NCI-H526 treated with DMSO at 0.1 percent for 48 hours (cell line): ENCODE results near the gene AQP6.
A peak's percentile ranks its signal among the peaks of the same experiment; 100 is the strongest.

Experiments used
- DNase-seq: peaks from one replicate; lab custom pipeline; 2025; lab: John Stamatoyannopoulos, UW

The AQP6 gene

DNA sequence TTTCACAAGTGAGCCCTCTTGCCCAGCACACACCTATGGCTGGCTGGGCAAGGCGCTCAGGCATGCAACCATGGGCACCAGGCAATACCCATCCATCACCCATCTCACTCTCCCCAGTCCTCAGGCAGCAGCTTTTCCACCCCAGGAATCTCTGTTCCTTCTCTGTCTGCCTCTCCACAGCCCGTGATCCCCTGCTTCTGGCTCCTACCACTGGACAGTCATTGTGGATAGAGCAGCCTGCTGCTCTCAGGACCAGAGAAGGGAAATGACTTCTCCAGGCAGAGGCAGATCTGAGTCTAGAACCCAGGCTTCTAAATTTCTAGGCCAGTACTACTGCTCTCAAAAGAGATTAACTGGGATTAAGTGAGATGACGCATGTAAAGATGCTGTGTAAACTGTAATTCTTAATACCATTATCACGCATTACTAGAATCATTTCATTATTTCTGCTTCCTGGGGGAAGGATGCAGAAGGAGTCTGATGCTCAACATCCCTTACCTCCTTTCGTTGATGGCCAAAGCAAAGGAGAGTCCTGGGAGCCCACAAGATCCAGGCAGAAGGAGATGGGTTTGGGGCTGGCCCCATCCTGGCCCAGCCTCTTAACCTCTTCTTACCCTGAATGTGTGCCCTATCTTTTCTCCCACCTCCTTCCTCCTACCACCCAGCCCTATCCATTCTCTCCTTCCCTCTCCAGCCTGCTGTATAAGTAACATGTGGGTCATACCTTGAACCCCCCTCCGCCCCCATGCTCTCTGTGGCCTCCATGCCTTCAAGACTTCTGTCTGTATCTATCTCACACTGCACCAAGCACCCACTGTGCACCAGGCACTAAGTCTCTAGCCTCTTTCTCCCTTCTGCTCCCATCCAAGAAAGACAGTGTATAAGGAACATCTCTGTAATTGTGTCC lies 15.8 kb upstream of the AQP6 start:
- no peak for DNase-seq

DNA sequence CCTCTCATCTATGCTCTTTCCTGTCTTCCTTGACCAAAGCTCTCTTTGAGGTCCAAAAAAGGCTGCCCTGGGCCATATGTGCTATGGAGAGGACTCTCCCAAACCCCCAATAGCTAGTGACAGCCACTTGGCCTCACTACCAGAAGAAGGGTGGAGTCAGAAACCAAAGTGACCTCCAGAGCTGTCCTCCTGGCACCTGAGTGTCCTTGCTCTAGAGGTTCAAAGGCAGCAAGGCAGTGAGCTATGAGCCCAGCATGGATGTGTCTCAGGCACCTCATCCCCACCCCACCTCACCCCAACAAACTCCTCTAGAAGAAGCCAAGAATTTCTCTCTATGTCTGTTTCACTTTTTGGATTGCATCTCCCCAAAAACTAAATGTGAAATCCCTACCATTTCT lies 15.2 kb upstream of the AQP6 start:
- no peak for DNase-seq

DNA sequence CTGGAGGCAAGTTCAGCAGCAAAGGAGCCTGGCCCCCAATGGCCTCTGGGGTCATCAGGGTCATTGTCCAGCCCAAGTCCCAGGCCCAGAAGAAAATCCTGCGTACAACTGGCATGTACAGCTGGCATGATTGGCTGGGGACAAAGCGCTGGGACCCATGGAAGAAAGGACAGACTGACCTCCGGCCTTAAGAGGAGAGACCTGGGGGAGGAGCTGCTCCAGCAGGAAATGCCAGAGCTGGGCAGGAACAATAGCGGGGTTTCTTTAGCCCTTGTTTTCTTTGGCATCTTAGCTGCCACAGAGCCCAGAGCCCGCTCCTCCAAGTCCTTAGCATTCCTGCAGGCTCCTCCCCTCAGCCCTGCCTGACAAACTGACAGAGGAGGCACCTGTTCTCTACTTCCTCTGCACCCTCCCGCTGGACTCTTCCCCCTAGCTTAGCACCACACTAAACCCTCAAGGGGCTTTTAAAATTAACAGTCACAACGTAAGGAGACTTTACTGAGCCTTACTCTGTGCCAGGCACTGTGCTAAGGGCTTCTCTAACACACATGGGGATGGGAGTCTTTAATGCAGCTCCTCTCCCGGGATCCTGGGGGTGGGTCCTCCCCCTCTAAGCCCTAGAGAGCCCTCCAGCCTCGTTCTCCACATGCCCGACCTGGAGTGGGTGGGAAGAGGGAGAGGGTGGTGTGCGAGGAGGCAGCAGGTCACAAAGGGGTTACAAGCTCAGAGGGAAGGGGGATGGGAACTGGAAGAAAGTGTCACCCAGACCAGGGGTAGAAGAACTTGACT lies 12.9 kb upstream of the AQP6 start:
- DNase-seq: no peak

DNA sequence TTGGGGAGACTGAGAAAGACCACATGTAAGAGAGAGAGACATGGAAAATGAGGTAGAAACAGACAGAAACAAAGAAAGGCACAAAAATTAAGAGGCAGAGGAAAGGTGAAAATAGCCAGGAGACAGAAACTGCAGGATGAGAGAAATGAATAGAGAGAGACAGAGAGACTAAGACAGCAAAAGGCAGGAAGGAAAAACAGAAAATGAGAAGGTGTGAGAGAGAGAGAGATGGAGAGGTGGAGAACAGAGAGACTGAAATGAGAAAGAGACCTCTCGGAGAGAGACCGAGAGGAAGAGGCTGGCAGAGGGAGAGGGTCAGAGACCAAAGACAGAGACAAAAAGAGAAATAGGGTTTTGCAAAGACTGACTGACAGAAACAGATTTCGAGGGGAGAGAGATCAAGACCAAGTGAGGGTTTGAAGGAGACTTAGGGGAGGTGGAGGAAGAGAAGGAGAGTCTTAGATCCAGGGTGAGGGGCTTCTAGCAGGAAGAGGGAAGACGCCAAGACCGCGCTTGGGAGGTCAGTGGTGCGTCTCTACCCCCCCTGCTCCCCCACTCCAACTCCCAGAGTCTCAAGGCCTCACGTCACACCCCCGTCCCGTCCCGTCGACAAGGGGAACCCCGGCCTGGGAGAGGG lies 12.2 kb upstream of the AQP6 start:
- DNase-seq: no peak

DNA sequence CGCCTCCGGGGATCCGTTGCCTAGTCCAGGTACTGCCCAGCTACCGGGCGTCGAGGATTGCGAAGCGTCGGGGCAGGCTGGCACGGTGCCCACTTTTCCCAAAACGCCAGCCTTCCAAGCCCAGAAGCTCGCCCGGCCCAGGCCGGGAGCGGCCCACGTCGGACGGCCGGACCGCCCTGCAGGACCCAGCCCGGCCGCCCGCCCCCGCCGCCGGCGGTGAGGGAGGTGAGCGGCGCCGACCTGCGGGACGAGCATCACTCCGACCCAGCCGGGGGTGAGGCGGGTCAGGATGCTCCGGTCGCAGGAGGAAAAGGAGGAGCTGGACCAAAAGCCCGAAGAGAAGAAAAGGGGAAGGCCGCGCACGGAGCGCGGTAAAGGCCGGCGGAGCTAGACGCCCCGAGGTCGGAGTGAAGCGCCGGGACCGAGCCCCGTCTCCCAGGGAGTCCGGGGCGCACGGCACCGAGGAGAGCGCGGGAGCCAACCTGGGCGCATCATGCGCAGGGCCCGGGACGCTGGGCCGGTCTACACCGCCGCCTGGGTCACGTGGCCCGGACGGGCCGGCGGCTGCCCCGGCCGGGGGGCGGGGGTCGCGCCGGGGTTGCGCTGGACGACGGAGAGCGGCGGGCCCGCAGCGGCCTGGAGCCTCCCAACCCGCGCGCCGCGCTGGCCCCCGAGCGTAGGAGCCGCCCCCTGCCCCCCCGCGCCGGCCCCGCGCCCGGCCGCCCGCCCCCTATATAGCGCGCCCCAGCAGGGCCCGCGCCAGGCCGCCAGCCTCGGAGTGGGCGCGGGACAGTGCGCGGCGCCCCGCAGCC lies 11.4 kb upstream of the AQP6 start, which contains the start of gene AQP5:
AQP5 (plus strand) TSS at position 762 of the 812 bp plus-strand sequence. CDS start 146 bp downstream, outside the sequence.
- DNase-seq: no peak

DNA sequence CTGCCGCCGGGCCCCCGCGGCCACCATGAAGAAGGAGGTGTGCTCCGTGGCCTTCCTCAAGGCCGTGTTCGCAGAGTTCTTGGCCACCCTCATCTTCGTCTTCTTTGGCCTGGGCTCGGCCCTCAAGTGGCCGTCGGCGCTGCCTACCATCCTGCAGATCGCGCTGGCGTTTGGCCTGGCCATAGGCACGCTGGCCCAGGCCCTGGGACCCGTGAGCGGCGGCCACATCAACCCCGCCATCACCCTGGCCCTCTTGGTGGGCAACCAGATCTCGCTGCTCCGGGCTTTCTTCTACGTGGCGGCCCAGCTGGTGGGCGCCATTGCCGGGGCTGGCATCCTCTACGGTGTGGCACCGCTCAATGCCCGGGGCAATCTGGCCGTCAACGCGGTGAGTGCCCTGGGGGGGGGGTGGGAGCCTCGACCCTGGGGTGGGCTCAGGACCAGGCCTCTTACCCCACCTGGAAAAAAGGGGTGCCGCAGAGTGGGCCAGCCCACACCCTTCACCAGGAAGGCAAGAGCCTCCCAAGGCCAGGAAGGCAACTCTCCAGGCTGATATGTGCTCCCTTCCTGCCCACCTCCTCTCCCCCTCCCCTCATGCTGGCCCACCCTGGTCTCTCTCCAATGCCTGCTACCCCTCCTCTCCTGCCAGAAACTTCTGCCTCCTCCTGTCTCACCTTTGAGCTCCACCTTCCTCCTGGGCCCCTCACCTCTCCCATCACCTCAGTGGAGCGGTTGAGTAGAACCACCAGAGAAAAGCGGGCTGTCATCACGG lies 10.6 kb upstream of the AQP6 start:
- no peak for DNase-seq

DNA sequence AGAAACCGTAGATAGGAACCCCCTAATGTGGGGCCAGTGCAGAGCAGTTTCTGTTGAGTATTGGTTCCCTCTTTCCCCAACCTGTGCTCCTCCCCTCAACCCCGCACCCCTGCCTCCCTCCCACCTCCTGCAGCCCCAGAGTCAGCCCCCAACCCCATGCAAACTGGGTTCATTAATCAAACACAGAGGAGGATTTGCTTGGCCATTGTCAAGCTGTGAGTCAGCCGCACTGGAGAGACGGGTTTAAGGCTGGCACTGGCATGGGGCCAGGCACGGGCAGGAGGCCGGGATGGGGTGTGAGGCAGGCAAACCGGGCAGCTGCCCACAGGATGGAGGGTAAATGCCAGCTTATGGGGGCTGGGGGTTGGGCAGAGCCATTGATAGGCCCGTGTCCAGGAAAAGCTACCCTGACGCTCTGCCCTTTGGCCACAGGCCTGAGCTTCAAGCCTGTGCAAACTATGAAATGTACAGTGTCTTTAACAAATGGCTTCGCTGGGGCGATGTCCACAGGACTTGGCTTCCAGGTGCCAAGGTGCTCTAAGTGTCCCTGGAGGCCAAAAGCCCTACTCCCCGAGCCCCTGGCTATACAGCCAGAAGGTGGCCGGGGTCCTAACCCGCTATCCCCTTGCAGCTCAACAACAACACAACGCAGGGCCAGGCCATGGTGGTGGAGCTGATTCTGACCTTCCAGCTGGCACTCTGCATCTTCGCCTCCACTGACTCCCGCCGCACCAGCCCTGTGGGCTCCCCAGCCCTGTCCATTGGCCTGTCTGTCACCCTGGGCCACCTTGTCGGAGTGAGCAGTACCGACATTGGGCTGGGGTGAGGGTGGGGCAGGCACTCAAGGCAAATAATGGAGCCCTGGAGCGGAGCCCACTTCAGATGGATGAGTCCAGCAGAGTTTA lies 9.6 kb upstream of the AQP6 start:
- DNase-seq: no peak

DNA sequence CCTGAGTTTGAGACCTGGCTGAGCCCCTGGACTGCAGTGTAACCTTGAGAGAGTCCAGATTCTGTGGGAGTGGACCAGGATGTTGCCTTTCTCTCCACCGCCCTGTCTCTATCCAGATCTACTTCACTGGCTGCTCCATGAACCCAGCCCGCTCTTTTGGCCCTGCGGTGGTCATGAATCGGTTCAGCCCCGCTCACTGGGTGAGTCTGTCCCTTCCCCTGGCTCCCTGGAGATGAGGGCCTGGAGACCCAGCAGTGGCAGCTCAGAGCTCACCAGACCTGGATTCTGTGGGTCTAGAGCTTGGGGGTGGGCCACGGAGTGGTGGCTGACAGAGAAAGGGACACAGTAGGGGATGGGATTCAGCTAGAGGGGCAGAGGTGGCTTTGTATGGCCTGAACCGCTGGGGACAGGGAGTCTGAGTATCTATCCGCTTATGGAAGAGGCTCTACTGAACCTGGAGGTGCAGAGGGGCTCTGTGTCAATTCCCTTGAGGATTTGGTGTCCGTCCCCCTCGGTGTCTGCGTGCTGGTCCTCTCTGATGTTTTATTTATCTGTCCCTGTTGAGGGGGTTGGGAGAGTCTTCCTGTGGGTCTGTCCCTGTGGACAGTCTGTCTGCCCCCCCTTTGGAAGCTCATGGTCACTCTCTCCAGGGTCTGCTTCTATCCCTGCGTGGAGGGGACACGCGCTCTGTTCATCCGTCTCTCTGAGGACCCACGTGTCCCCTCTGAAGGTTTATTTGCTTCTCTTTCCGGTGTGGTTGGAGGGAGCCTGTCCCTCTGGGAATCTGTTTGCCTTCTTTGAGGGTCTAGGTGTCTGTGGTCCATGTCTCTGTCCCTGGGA lies 8.6 kb upstream of the AQP6 start:
- DNase-seq: no peak

DNA sequence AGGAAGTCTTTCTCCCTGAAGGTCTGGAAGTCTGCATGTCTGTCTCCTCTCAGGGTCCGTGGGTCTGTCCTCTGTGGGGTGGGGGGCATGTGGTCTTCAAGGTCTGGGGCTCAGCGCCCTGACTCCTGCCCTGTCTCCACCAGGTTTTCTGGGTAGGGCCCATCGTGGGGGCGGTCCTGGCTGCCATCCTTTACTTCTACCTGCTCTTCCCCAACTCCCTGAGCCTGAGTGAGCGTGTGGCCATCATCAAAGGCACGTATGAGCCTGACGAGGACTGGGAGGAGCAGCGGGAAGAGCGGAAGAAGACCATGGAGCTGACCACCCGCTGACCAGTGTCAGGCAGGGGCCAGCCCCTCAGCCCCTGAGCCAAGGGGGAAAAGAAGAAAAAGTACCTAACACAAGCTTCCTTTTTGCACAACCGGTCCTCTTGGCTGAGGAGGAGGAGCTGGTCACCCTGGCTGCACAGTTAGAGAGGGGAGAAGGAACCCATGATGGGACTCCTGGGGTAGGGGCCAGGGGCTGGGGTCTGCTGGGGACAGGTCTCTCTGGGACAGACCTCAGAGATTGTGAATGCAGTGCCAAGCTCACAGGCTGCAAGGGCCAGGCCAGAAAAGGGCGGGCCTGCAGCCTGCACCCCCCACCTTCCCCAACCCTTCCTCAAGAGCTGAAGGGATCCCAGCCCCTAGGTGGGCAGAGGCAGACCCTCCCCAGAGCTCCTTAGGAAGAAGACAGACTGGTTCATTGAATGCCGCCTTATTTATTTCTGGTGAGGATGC lies 7.7 kb upstream of the AQP6 start:
- no peak for DNase-seq

DNA sequence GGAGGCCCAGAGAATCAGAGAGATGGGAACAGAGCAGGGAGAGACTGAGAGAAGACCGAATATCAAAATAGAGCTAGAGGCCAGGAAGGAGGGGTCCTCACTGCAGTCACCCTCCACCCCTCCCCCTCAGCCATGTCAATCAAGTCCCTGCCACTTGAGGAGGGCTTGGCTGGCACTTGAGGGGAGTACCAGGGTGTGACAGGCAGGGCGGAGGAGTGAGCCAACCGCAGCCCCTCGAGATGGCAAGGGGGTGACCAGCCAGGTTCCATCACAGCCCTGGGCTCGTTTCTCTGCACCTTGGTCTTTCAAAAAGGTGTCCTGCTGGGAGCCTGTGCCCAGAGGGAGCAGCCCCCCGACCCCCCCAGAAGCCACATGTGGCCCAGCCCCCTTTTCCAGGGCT lies 6.9 kb upstream of the AQP6 start:
- no peak for DNase-seq

DNA sequence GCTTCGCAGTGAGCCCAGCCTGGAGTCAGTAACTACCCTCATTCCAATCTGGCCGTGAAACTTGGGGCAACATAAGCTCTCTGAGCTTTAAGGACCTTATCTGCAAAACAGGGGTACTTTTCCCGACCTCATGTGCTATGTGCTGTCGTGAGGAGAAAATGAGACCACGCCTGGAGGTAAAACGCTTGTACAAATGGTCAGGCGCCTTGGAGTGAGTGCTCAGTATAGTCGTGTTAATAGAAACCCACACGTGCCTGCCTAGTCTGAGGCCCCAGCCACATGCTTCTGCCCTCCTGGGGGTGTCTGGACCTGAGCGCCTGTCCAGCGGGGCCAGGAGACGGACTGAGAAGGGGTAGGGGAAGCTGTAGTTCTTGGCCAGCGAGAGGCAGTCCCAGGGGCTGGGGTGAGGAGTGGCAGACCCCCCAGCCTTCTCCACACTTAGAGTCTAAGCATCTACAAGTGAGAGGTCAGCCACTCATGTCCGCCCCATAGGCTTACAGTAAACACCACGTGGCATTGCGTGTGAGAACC lies 6.2 kb upstream of the AQP6 start:
- DNase-seq: no peak

DNA sequence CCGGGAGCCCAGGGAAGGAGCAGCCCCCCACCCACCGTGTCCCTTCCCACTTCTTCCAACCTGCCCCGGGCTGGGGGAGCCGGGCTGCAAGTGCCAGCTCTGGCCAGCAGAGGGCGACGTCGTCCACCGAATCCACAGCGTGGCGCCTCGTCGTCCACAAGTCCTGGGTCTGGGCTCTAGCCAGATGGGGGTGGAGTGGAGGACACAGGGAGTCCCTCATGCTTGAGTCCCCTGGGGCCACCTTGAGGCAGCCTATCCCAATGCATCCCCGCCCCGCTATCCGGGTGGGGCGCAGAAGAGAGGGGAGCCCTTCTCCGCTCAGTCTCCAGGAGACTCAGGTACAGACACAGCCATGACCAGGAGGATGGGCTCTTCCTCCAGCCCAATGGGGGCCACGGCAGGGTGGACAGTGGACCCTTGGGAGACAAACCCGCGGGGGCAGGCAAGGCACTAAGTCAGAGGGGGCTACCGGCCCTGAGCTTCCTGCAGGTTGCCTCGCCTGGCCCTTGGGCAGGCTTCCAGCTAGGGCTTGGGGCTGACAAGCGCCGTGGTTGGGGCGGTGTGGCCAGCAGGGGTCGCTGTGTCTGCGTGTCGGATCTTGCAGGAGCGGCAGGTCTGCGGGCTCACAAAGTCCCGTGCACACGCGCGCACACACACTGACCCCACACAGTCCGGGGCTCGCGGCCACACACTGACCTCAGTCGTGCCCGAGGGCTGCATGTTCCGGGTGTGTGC lies 5.5 kb upstream of the AQP6 start:
- peak; percentile 69 for DNase-seq

DNA sequence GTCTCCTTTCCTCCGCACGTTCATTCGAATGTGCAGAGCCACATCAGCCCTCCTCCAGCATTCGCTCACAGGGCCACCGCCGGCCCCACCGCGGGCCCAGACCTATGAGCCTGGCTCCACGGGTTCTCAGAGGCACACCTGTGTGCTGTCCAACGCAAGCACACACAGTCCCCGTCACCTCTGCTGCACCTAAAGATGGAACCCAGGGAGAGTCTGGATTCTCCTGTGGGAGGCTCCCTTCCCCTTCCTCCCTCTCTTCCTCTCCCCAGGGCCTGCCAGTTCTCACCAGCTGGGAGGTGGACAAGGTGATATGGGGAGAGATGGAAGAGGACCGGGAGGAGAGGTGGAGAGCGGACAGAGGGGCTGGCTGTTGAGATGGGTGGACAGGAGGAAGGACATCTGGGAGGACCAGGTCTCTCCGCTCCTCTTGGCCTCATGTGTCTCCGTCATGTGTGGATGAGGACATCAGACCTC lies 4.9 kb upstream of the AQP6 start:
- no peak for DNase-seq

DNA sequence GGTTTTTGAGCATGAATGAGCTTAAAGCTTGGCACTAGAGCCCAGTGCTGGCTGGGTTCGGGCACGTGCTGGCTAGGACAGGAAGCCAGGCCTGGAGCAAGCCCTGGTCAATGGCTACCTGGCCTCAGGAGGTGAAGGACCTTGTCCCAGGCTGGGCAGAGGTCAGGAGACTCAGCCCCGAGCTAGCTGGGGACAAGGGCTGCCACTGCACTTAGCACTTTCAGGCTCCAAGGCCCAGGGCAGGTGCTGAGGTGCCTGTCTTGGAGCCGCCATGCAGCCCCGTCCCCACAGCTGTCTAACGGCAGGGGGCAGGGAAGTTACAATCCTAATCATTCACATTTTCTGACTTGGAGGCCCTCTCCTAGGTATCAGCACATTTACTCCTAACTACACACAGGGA lies 4.3 kb upstream of the AQP6 start:
- no peak for DNase-seq

DNA sequence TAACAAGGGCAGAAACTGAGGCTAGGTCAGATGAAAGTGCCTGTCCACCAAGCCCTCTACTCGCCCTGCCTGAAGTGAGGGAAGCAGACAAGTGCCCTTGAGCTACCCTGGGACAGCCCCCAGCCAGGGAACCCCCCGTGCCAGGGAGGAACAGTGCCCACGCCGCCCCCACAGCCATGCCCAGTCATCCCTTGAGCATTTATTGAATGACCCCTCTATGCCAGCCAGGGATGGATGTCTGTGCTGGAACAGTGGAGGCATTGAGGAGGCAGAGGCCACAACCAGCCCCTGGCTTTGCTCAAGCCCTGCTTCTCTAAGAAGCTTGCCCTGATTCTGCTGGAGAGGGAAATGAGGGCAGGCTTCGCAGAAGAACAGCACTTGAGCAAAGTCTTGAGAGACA lies 3.7 kb upstream of the AQP6 start:
- DNase-seq: no peak

DNA sequence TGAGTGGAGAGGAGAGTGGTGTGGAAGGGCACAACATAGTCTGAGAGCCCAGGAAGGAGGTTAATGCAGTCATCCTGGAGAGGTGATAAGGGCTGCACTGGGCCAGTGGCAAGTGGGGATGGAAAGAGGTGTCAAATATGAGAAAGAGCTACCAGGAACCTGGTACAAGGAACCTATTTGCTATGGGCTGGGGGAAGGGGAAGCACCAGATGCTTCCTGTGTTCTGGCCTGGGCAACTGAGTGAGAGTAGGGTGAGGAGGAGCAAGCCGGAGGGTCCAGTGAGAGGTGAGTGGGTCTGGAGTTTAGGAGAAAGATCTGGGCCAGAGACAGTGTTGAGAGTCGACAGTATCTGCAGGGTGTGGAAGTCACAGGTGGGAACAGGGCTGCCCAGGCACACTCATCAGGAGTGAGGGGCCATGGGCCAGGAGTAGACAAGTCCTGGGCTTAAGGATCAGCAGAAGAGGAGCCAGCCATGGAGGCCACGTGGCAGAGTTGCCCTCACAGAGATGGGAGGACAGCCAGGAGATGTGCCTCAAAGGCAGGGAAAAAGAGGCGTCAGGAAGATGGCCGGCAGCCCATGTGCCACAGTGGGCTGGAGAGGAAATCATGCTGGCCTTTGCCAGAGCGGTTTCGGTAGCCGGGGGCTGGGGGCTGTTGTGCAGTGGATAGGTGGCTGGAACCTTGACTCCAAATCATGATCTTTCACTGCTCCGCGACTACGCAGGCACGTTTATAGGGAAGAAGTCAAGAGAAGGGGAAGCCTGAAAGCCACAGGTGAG lies 2.9 kb upstream of the AQP6 start:
- no peak for DNase-seq
